WERI-Rb-1 (cell line): Measurements from ENCODE around the gene CXCL5.
"Not testable (repeated sequence)": the region's sequence is repeated elsewhere in the genome, so short reads cannot be mapped to it uniquely, and the experiment has no call there.

ENCODE experiments used
- DNase-seq: peaks from one replicate; pipeline ENCODE4 v3.0.0-alpha.2; 2020
- H3K27ac ChIP-seq: fragments of 250-450 bp; sonication (Bioruptor Pico); 2 replicates; pipeline ENCODE4 v1.5.1; 2020; ENCODE audit warnings: mild to moderate bottlenecking, moderate library complexity
- H3K27me3 ChIP-seq: fragments of 250-450 bp; sonication (Bioruptor Pico); 2 replicates; pipeline ENCODE4 v1.5.1; 2021; ENCODE audit warnings: mild to moderate bottlenecking, low read depth, moderate library complexity; ENCODE audit not compliant: insufficient read depth, severe bottlenecking
- H3K36me3 ChIP-seq: fragments of 250-450 bp; sonication (Bioruptor Pico); 2 replicates; pipeline ENCODE4 v1.5.1; 2020; ENCODE audit warnings: mild to moderate bottlenecking, moderate library complexity
- H3K4me3 ChIP-seq: 2 replicates; pipeline ENCODE4 v1.5.1; 2011; ENCODE audit warnings: low read depth, mild to moderate bottlenecking, control low read depth, low read length
- H3K9me3 ChIP-seq: fragments of 250-450 bp; sonication (Bioruptor Pico); 2 replicates; pipeline ENCODE4 v1.5.1; 2021; ENCODE audit warnings: mild to moderate bottlenecking, moderate library complexity; ENCODE audit not compliant: severe bottlenecking
- CTCF ChIP-seq: IDR thresholded peaks from 2 replicates; pipeline ENCODE4 v1.5.1; 2011; ENCODE audit warnings: low read depth, mild to moderate bottlenecking, control low read depth, inconsistent platforms, low read length

The CXCL5 gene

GRCh38 chr4:73970011-73970410 lies 28.5 kb downstream of the CXCL5 start:
- Histone ChIP-seq H3K4me3 (no peak overlapping the region), H3K27me3 (no peaks in the 10 kb centered on the region), H3K36me3 (no peaks in the 10 kb centered on the region), H3K9me3 (peaks cover 7% of the 10 kb centered on the region), H3K27ac (no peak overlapping the region)
- TF ChIP-seq CTCF: no peak
- DNase-seq: no peak

GRCh38 chr4:73967866-73968265 lies 30.6 kb downstream of the CXCL5 start:
- Histone ChIP-seq H3K27me3 (no peaks in the 10 kb centered on the region), H3K9me3 (peaks cover 7% of the 10 kb centered on the region)
- TF ChIP-seq CTCF: no peak

GRCh38 chr4:73964862-73965611 lies 33.4 kb downstream of the CXCL5 start:
- Histone ChIP-seq H3K4me3 (no peak overlapping the region), H3K9me3 (no peaks in the 10 kb centered on the region), H3K27me3 (no peaks in the 10 kb centered on the region), H3K36me3 (no peaks in the 10 kb centered on the region), H3K27ac (no peak overlapping the region)
- peak; percentile 86 for DNase-seq
- TF ChIP-seq CTCF: peak; percentile 87

More at GRCh38 chr4:73967866-73968265, 30.6 kb downstream of the CXCL5 start:
- Histone ChIP-seq H3K4me3 (no peak overlapping the region), H3K36me3 (no peaks in the 10 kb centered on the region), H3K27ac (no peak overlapping the region)
- no peak for DNase-seq

GRCh38 chr4:73962724-73963123 lies 35.8 kb downstream of the CXCL5 start:
- H3K27me3 ChIP-seq: no peaks in the 10 kb centered on the region

GRCh38 chr4:73959041-73959440 lies 39.4 kb downstream of the CXCL5 start:
- not testable (repeated sequence) for H3K27me3 ChIP-seq, DNase-seq, H3K27ac ChIP-seq, H3K4me3 ChIP-seq, H3K36me3 ChIP-seq, H3K9me3 ChIP-seq

More at GRCh38 chr4:73962724-73963123, 35.8 kb downstream of the CXCL5 start:
- Histone ChIP-seq H3K9me3 (peaks cover 3% of the 10 kb centered on the region), H3K4me3 (no peak overlapping the region), H3K36me3 (no peaks in the 10 kb centered on the region), H3K27ac (no peak overlapping the region)
- TF ChIP-seq CTCF: no peak
- no peak for DNase-seq

GRCh38 chr4:73952352-73952751 lies 46.1 kb downstream of the CXCL5 start:
- H3K36me3 ChIP-seq: no peaks in the 10 kb centered on the region
- H3K27me3 ChIP-seq: no peaks in the 10 kb centered on the region
- no peak for DNase-seq
- H3K9me3 ChIP-seq: no peaks in the 10 kb centered on the region
- no peak overlapping the region for H3K4me3 ChIP-seq
- TF ChIP-seq CTCF: no peak
- peak overlapping the region; percentile 87 for H3K27ac ChIP-seq

- not testable (repeated sequence) for H3K4me3 ChIP-seq, H3K27me3 ChIP-seq, H3K36me3 ChIP-seq
These were observed 48.0 kb downstream of the CXCL5 start for GRCh38 chr4:73950376-73950920.

More at GRCh38 chr4:73950376-73950920, 48.0 kb downstream of the CXCL5 start:
- DNase-seq, H3K9me3 ChIP-seq: not testable (repeated sequence)
- peak overlapping the region; percentile 87 for H3K27ac ChIP-seq
